ENCODE data around the gene EVC. TPM values are rescaled to one million over a fixed set of nuclear protein-coding genes. Genes with fewer than 3 reads are reported as not detected.

Gene EVC
- total RNA-seq, 4 donors from 2014 or later, result 4.9 to 48.3 (median 38.0) TPM

- Histone ChIP-seq H3K9me3 (no peaks in the 10 kb centered on the region), H3K4me3 (no peak overlapping the region), H3K4me1 (no peaks in the 10 kb centered on the region), H3K27me3 (no peaks in the 10 kb centered on the region), H3K27ac (no peak overlapping the region), H3K36me3 (no peaks in the 10 kb centered on the region)
- TF ChIP-seq POLR2A (IDR thresholded peaks at IDR 0.05) (no peak), CTCF (IDR thresholded peaks at IDR 0.05) (no peak)
- no peak for DNase-seq
- intact Hi-C loops (cut with DNase I; ENCODE audit: low total_unique reads), result no loop called here
These were observed 79.5 kb downstream of the EVC start for GRCh38 chr4:5790546-5790857.

- no peak overlapping the region for H3K4me3 ChIP-seq
- no peaks in the 10 kb centered on the region for H3K27me3 ChIP-seq
- intact Hi-C loops (cut with DNase I; ENCODE audit: low total_unique reads), result no loop called here
- TF ChIP-seq POLR2A (IDR thresholded peaks at IDR 0.05) (no peak), CTCF (IDR thresholded peaks at IDR 0.05) (no peak)
- H3K36me3 ChIP-seq, result no peaks in the 10 kb centered on the region
- DNase-seq, result no peak
- H3K9me3 ChIP-seq, result no peaks in the 10 kb centered on the region
- H3K4me1 ChIP-seq, result no peaks in the 10 kb centered on the region
- no peak overlapping the region for H3K27ac ChIP-seq
These were observed 80.7 kb downstream of the EVC start for GRCh38 chr4:5791654-5792053.

DNA sequence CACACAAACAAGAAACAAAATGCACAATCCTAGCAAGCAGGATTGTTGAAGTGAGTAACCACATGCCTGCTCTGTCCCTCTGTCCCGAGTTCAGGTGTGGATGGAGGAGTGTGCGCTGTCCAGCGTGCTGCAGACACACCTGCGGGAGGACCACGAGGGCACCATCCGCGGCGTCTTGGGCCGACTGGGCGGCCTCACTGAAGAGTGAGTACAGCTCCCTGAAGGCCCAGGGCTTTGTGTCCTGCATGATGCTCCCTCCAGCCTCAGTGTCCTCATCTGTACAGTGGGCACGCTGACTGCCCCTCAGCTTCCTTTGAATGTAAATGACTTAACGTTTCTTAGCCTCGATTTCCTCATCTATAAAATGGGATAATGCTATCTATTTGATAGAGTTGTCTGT lies 82.5 kb downstream of the EVC start:
- Histone ChIP-seq H3K9me3 (no peaks in the 10 kb centered on the region), H3K36me3 (no peaks in the 10 kb centered on the region), H3K4me1 (no peaks in the 10 kb centered on the region), H3K4me3 (no peak overlapping the region), H3K27ac (no peak overlapping the region), H3K27me3 (no peaks in the 10 kb centered on the region)
- intact Hi-C loops (cut with DNase I; ENCODE audit: low total_unique reads), result no loop called here
- no peak for DNase-seq
- TF ChIP-seq POLR2A (IDR thresholded peaks at IDR 0.05) (no peak), CTCF (IDR thresholded peaks at IDR 0.05) (no peak)

GRCh38 chr4:5795580-5795979 lies 84.6 kb downstream of the EVC start:
- H3K27ac ChIP-seq, result no peak overlapping the region
- no peaks in the 10 kb centered on the region for H3K9me3 ChIP-seq
- TF ChIP-seq POLR2A (IDR thresholded peaks at IDR 0.05) (no peak), CTCF (IDR thresholded peaks at IDR 0.05) (no peak)
- no peaks in the 10 kb centered on the region for H3K27me3 ChIP-seq
- no peaks in the 10 kb centered on the region for H3K36me3 ChIP-seq
- no peak overlapping the region for H3K4me3 ChIP-seq
- H3K4me1 ChIP-seq, result no peaks in the 10 kb centered on the region
- intact Hi-C loops (cut with DNase I; ENCODE audit: low total_unique reads), result no loop called here
- DNase-seq, result no peak

- Histone ChIP-seq H3K36me3 (no peaks in the 10 kb centered on the region), H3K4me1 (no peaks in the 10 kb centered on the region), H3K27ac (no peak overlapping the region), H3K9me3 (no peaks in the 10 kb centered on the region), H3K4me3 (no peak overlapping the region), H3K27me3 (no peaks in the 10 kb centered on the region)
- no peak for TF ChIP-seq POLR2A (IDR thresholded peaks at IDR 0.05)
- TF ChIP-seq CTCF (IDR thresholded peaks at IDR 0.05), result no peak
- intact Hi-C loops (cut with DNase I; ENCODE audit: low total_unique reads), result no loop called here
- DNase-seq, result no peak
These were observed 86.0 kb downstream of the EVC start for GRCh38 chr4:5796976-5797375.
